ENCODE results near the gene OR5V1.

GRCh38 chr6:29332676-29333075 is 36.0 kb downstream of the OR5V1 start:
- TF ChIP-seq POLR2A (IDR thresholded peaks at IDR 0.05; ENCODE audit: low read length) (no peak), GATA1 (IDR thresholded peaks at IDR 0.05; ENCODE audit: low read depth, low read length) (no peak)
